H9 (cell line): ENCODE measurements around the gene XPR1. TPM values are rescaled to one million over a fixed set of nuclear protein-coding genes. Genes with fewer than 3 reads are reported as not detected.

ENCODE experiments used
- DNase-seq: peaks from one replicate; pipeline ENCODE4 v3.0.0-alpha.2; 2017
- H2AFZ ChIP-seq: one replicate; pipeline ENCODE4 v1.6.1; 2013; ENCODE audit warnings: mild to moderate bottlenecking, low read length, control low read depth, moderate library complexity
- H2AK5ac ChIP-seq: 2 replicates; pipeline ENCODE4 v1.6.1; 2013; ENCODE audit warnings: low read length, control low read depth, mixed read lengths; ENCODE audit not compliant: insufficient read length
- H2BK120ac ChIP-seq: one replicate; pipeline ENCODE4 v1.6.1; 2013; ENCODE audit warnings: low read depth, mild to moderate bottlenecking, low read length, control low read depth, inconsistent platforms; ENCODE audit not compliant: poor library complexity, severe bottlenecking
- H2BK12ac ChIP-seq: 2 replicates; pipeline ENCODE4 v1.6.1; 2013; ENCODE audit warnings: low read length, control low read depth, mixed read lengths, low read depth; ENCODE audit not compliant: insufficient read length
- H2BK15ac ChIP-seq: 2 replicates; pipeline ENCODE4 v1.6.1; 2013; ENCODE audit warnings: low read depth, low read length, control low read depth
- H2BK20ac ChIP-seq: one replicate; pipeline ENCODE4 v1.6.1; 2013; ENCODE audit warnings: low read depth, mild to moderate bottlenecking, low read length, control low read depth, inconsistent platforms; ENCODE audit not compliant: poor library complexity, severe bottlenecking
- H2BK5ac ChIP-seq: 2 replicates; pipeline ENCODE4 v1.6.1; 2013; ENCODE audit warnings: low read length, control low read depth, mixed read lengths; ENCODE audit not compliant: insufficient read length
- H3K14ac ChIP-seq: 2 replicates; pipeline ENCODE4 v1.6.1; 2013; ENCODE audit warnings: low read length, control low read depth; ENCODE audit not compliant: insufficient read depth
- H3K18ac ChIP-seq: 2 replicates; pipeline ENCODE4 v1.6.1; 2013; ENCODE audit warnings: low read depth, mild to moderate bottlenecking, mixed read lengths, low read length, control low read depth; ENCODE audit not compliant: insufficient read length
- H3K23ac ChIP-seq: 2 replicates; pipeline ENCODE4 v1.6.1; 2013; ENCODE audit warnings: low read length, control low read depth, mixed read lengths, low read depth; ENCODE audit not compliant: insufficient read length
- H3K23me2 ChIP-seq: 2 replicates; pipeline ENCODE4 v1.6.1; 2013; ENCODE audit warnings: low read depth, mild to moderate bottlenecking, mixed read lengths, low read length, control low read depth; ENCODE audit not compliant: insufficient read length, poor library complexity, severe bottlenecking
- H3K27ac ChIP-seq: 2 replicates; pipeline ENCODE4 v1.5.1; 2013; ENCODE audit warnings: low read length, control low read depth, mixed read lengths, low read depth; ENCODE audit not compliant: insufficient read length
- H3K27me3 ChIP-seq: 2 replicates; pipeline ENCODE4 v1.6.1; 2013; ENCODE audit warnings: low read length, control low read depth, inconsistent platforms; ENCODE audit not compliant: insufficient read depth
- H3K4ac ChIP-seq: 2 replicates; pipeline ENCODE4 v1.6.1; 2013; ENCODE audit warnings: low read depth, mild to moderate bottlenecking, control low read depth, inconsistent platforms, low read length, moderate library complexity
- H3K4me1 ChIP-seq: 2 replicates; pipeline ENCODE4 v1.6.1; 2013; ENCODE audit warnings: low read length, control low read depth, inconsistent platforms; ENCODE audit not compliant: insufficient read depth
- H3K4me2 ChIP-seq: 2 replicates; pipeline ENCODE4 v1.6.1; 2013; ENCODE audit warnings: low read length, control low read depth, mixed read lengths; ENCODE audit not compliant: insufficient read length, insufficient read depth
- H3K56ac ChIP-seq: 2 replicates; pipeline ENCODE4 v1.6.1; 2013; ENCODE audit warnings: low read depth, mild to moderate bottlenecking, mixed read lengths, low read length, control low read depth; ENCODE audit not compliant: insufficient read length
- H3K79me1 ChIP-seq: 2 replicates; pipeline ENCODE4 v1.6.1; 2013; ENCODE audit warnings: low read depth, mild to moderate bottlenecking, moderate library complexity, low read length, control low read depth, inconsistent platforms; ENCODE audit not compliant: insufficient read depth, poor library complexity, severe bottlenecking
- H3K79me2 ChIP-seq: 2 replicates; pipeline ENCODE4 v1.6.1; 2013; ENCODE audit warnings: low read length, control low read depth, inconsistent platforms; ENCODE audit not compliant: insufficient read depth
- H3K9ac ChIP-seq: 2 replicates; pipeline ENCODE4 v1.6.1; 2013; ENCODE audit warnings: low read length, control low read depth, mixed read lengths; ENCODE audit not compliant: insufficient read length; ENCODE audit errors: extremely low read depth
- H3K9me3 ChIP-seq: one replicate; pipeline ENCODE4 v1.6.1; 2013; ENCODE audit warnings: low read depth, low read length, inconsistent platforms; ENCODE audit not compliant: control insufficient read depth
- H3T11ph ChIP-seq: one replicate; pipeline ENCODE4 v1.6.1; 2013; ENCODE audit warnings: mild to moderate bottlenecking, low read length, control low read depth, inconsistent platforms
- H4K20me1 ChIP-seq: one replicate; pipeline ENCODE4 v1.6.1; 2013; ENCODE audit not compliant: control insufficient read depth, insufficient read length, insufficient read depth
- H4K5ac ChIP-seq: 2 replicates; pipeline ENCODE4 v1.6.1; 2013; ENCODE audit warnings: low read depth, mild to moderate bottlenecking, mixed read lengths, low read length, control low read depth; ENCODE audit not compliant: insufficient read length
- H4K8ac ChIP-seq: replicated peaks from 2 replicates; pipeline ENCODE4 v1.6.1; 2013; ENCODE audit warnings: low read length, control low read depth, mixed read lengths, low read depth; ENCODE audit not compliant: insufficient read length
- H4K91ac ChIP-seq: 2 replicates; pipeline ENCODE4 v1.6.1; 2013; ENCODE audit warnings: low read depth, mild to moderate bottlenecking, moderate library complexity, mixed read lengths, low read length, control low read depth; ENCODE audit not compliant: insufficient read length
- H3K27ac Mint-ChIP-seq, 3 experiments: 2 replicates in 2 of 3; 3 replicates in 1 of 3; pipeline ENCODE4 v1.8.0; 2020 to 2021; ENCODE audit warnings: mixed read lengths in 3 of 3, mild to moderate bottlenecking in 1 of 3, moderate library complexity in 1 of 3
- H3K27me3 Mint-ChIP-seq: 2 replicates; pipeline ENCODE4 v1.8.0; 2021; ENCODE audit warnings: low read depth, mild to moderate bottlenecking, moderate library complexity, mixed read lengths
- H3K36me3 Mint-ChIP-seq, 3 experiments: 2 replicates in 2 of 3; 3 replicates in 1 of 3; pipeline ENCODE4 v1.8.0; 2020 to 2021; ENCODE audit warnings: low read depth in 3 of 3, mixed read lengths in 3 of 3; ENCODE audit not compliant: insufficient read depth in 1 of 3
- H3K4me1 Mint-ChIP-seq, 2 experiments: 2 replicates each; pipeline ENCODE4 v1.8.0; 2020; ENCODE audit warnings: mixed read lengths in 2 of 2
- H3K4me3 Mint-ChIP-seq, 2 experiments: 2 replicates in 1 of 2; 3 replicates in 1 of 2; pipeline ENCODE4 v1.8.0; 2020 to 2021; ENCODE audit warnings: mild to moderate bottlenecking in 2 of 2, mixed read lengths in 2 of 2, moderate library complexity in 1 of 2
- H3K9me3 Mint-ChIP-seq, 2 experiments: 2 replicates in 1 of 2; 3 replicates in 1 of 2; pipeline ENCODE4 v1.8.0; 2020; ENCODE audit warnings: mild to moderate bottlenecking in 2 of 2, mixed read lengths in 2 of 2, moderate library complexity in 1 of 2
- CTCF ChIP-seq: fragments of 200-600 bp; sonication (generic); conservative IDR thresholded peaks from 3 replicates; pipeline ENCODE4 v1.8.0; 2021; ENCODE audit warnings: antibody characterized with exemption, mild to moderate bottlenecking
- WGBS: extraction: QIAGEN DNeasy Blood & Tissue Kit; methylation state at CpG from one replicate; pipeline ENCODE4 v1.1.7; 2013; ENCODE audit warnings: missing lambda C conversion rate, low lambda C conversion rate, mixed read lengths; ENCODE audit not compliant: insufficient read length; ENCODE audit errors: extremely low coverage; 5-methylcytosine and 5-hydroxymethylcytosine counted together
- total RNA-seq: library from RNA; stranded (reverse); gene quantifications from 2 replicates; pipeline ENCODE4 v1.2.1, GENCODE V29; 2021

XPR1 gene
- total RNA-seq, 1 experiment from 2014 or later: 34.1 TPM

GRCh38 chr1:180909005-180909414 lies 277.2 kb downstream of the XPR1 start:
- Mint-ChIP-seq H3K36me3 (no peaks in the 10 kb centered on the region; a peak in 1 of 7 replicates), H3K4me1 (peaks cover 18 to 31% of the 10 kb centered on the region in 2 experiments), H3K27me3 (peaks cover 33% of the 10 kb centered on the region), H3K27ac (no peak overlapping the region), H3K9me3 (no peaks in the 10 kb centered on the region), H3K4me3 (no peak overlapping the region)
- Histone ChIP-seq H3K18ac (no peak overlapping the region), H2BK12ac (no peak overlapping the region), H2BK5ac (no peak overlapping the region), H3K79me2 (no peaks in the 10 kb centered on the region), H2BK120ac (no peak overlapping the region), H3K14ac (no peak overlapping the region), H3K4me2 (no peak overlapping the region), H2AFZ (no peak overlapping the region), H2BK20ac (no peak overlapping the region), H3K9me3 (no peaks in the 10 kb centered on the region), H4K5ac (no peak overlapping the region), H3K23me2 (peaks cover 7% of the 10 kb centered on the region), H3K27ac (no peak overlapping the region), H3K9ac (no peak overlapping the region), H2BK15ac (no peak overlapping the region), H3T11ph (no peak overlapping the region), H3K27me3 (no peaks in the 10 kb centered on the region), H4K91ac (no peak overlapping the region), H3K56ac (no peak overlapping the region), H3K4ac (no peak overlapping the region), H3K79me1 (no peaks in the 10 kb centered on the region), H3K23ac (no peak overlapping the region), H2AK5ac (no peak overlapping the region), H4K8ac (no peak overlapping the region), H3K4me1 (no peaks in the 10 kb centered on the region; the same call in 1 of the 2 replicates), H4K20me1 (no peaks in the 10 kb centered on the region)
- WGBS: no CpG with 5 or more reads among the region's 3 CpGs
- DNase-seq: no peak
- no peak for TF ChIP-seq CTCF
